Amygdala (tissue), 56 donors: Measurements from ENCODE around the gene STC2.
A peak's percentile ranks its signal among the peaks of the same experiment; 100 is the strongest.
"Not testable (repeated sequence)": the region's sequence is repeated elsewhere in the genome, so short reads cannot be mapped to it uniquely, and the experiment has no call there.

Experiments used
- DNase-seq, 56 donors: peaks; one replicate each; lab custom pipeline; 2025; lab: John Stamatoyannopoulos, UW

The STC2 gene

GRCh38 chr5:173298213-173298926, 29.8 kb downstream of the STC2 start:
- DNase-seq: no peak

- no peak for DNase-seq
Observed at GRCh38 chr5:173297813-173298212, 30.4 kb downstream of the STC2 start.

- no peak for DNase-seq
Observed at GRCh38 chr5:173296737-173297676, 31.2 kb downstream of the STC2 start.

- DNase-seq: no peak
Observed at GRCh38 chr5:173295796-173296195, 32.4 kb downstream of the STC2 start.

GRCh38 chr5:173294673-173295320, 33.4 kb downstream of the STC2 start:
- no peak for DNase-seq

GRCh38 chr5:173293817-173294672, 34.2 kb downstream of the STC2 start:
- peak in 50 of 56 donors; percentile 13 to 87 (median 54) for DNase-seq

GRCh38 chr5:173291722-173292658, 36.2 kb downstream of the STC2 start:
- DNase-seq: no peak

GRCh38 chr5:173290477-173291131, 37.6 kb downstream of the STC2 start:
- peak in 3 of 56 donors; percentile 2 to 22 (median 14) for DNase-seq

GRCh38 chr5:173289372-173289771, 38.8 kb downstream of the STC2 start:
- no peak for DNase-seq

- no peak for DNase-seq
Observed at GRCh38 chr5:173288632-173289031, 39.6 kb downstream of the STC2 start.

- no peak for DNase-seq
Observed at GRCh38 chr5:173287086-173287485, 41.1 kb downstream of the STC2 start.

GRCh38 chr5:173284343-173284958, 43.8 kb downstream of the STC2 start:
- DNase-seq: not testable (repeated sequence)

- peak in 34 of 56 donors; percentile 4 to 75 (median 32) for DNase-seq
Observed at GRCh38 chr5:173283318-173284288, 44.6 kb downstream of the STC2 start.

- DNase-seq: no peak
Observed at GRCh38 chr5:173282916-173283315, 45.3 kb downstream of the STC2 start.

GRCh38 chr5:173281910-173282309, 46.3 kb downstream of the STC2 start:
- peak in 1 of 56 donors; percentile 1 for DNase-seq

GRCh38 chr5:173279166-173279565, 49.0 kb downstream of the STC2 start:
- DNase-seq: no peak

GRCh38 chr5:173278641-173279040, 49.6 kb downstream of the STC2 start:
- no peak for DNase-seq
